GM12864 (cell line): ENCODE results near the gene TIMM29.
"Not testable (repeated sequence)": the region's sequence is repeated elsewhere in the genome, so short reads cannot be mapped to it uniquely, and the experiment has no call there.

Experiments used
- DNase-seq: peaks from one replicate; pipeline ENCODE4 v3.0.0-alpha.2; 2011; ENCODE audit warnings: low read depth
- H3K4me3 ChIP-seq: 2 replicates; pipeline ENCODE4 v1.5.1; 2011; ENCODE audit warnings: mild to moderate bottlenecking, low read depth, low read length, control low read depth
- CTCF ChIP-seq: IDR thresholded peaks from 2 replicates; pipeline ENCODE4 v1.5.1; 2011; ENCODE audit warnings: low read depth, mild to moderate bottlenecking, moderate library complexity, low read length, control low read depth, inconsistent platforms; ENCODE audit errors: missing control alignments

Gene TIMM29

GRCh38 chr19:10946958-10947657 is 18.5 kb downstream of the TIMM29 start:
- DNase-seq: no peak
- no peak overlapping the region for H3K4me3 ChIP-seq
- TF ChIP-seq CTCF: no peak

DNA sequence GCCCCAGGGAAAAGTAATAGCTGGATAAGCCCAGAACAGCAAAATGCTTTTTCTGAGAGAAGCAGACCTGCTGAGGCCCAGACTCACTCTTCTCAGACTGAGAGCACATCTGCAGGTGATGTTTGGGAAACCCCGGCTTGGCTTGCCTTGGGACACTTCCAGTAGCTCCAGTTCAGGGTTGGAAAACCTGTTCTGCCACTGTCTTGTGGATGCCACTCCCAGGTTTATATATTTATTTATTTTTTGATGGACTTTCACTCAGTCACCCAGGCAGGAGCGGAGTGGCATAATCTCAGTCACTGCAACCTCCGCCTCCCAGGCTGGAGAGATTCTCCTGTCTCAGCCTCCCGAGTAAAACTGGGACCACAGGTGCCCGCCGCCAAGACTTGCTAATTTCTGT is 24.2 kb downstream of the TIMM29 start:
- no peak for TF ChIP-seq CTCF
- H3K4me3 ChIP-seq: no peak overlapping the region
- no peak for DNase-seq

GRCh38 chr19:10959277-10959968 is 30.8 kb downstream of the TIMM29 start:
- H3K4me3 ChIP-seq: peak overlapping the region; percentile 74; the same call in 1 of the 2 replicates
- not testable (repeated sequence) for DNase-seq

GRCh38 chr19:10960314-10961072 is 31.9 kb downstream of the TIMM29 start, which contains the start of gene SMARCA4:
SMARCA4 (plus strand) TSS chr19:10961030; CDS start chr19:10984152, 23,122 bp downstream.
- no peak for TF ChIP-seq CTCF
- DNase-seq: peak; percentile 86
- H3K4me3 ChIP-seq: peak within 1 kb of the TSS; percentile 74

- H3K4me3 ChIP-seq: peak overlapping the region; percentile 66
- no peak for TF ChIP-seq CTCF
- DNase-seq: no peak
Observed at GRCh38 chr19:10961073-10961860, 32.7 kb downstream of the TIMM29 start.

DNA sequence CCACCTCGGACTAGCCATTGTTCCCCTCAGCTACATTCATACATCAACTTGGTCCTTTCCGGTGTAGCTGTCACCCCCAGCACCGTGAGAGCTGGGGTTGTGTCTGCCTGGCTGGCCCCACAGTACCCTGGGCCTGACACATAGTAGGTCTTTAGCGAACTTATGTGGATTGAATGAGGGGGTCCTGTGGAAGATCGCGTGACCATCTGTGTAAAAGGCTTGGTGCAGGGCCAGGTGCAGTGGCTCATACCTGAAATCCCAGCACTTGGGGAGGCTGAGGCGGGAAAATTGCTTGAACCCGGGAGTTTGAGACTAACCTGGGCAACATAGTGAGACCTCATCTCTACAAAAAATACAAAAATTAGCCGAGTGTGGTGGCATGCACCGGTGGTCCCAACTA is 34.3 kb downstream of the TIMM29 start:
- H3K4me3 ChIP-seq: peak overlapping the region; percentile 66
- no peak for DNase-seq
- TF ChIP-seq CTCF: no peak
